ENCODE data around the gene KCTD18.

Gene KCTD18

GRCh38 chr2:200456567-200456966 is 53.3 kb downstream of the KCTD18 start:
- no peak overlapping the region for H2AFZ ChIP-seq (ENCODE audit: low read depth)
- no peaks in the 10 kb centered on the region for H3K27me3 ChIP-seq (ENCODE audit: insufficient read depth, low read depth)
- H4K20me1 ChIP-seq (ENCODE audit: insufficient read depth) = no peaks in the 10 kb centered on the region
- no peak overlapping the region for H3K9ac ChIP-seq
- H3K79me2 ChIP-seq (ENCODE audit: insufficient read depth, low read depth) = no peaks in the 10 kb centered on the region
- peaks cover under 1% of the 10 kb centered on the region for H3K4me1 ChIP-seq (ENCODE audit: low read depth, poor library complexity, severe bottlenecking)
- no peak overlapping the region for H3K27ac ChIP-seq
- H3K36me3 ChIP-seq (ENCODE audit: insufficient read depth) = no peaks in the 10 kb centered on the region
- H3K4me3 ChIP-seq (IDR thresholded peaks at IDR 0.05; ENCODE audit: insufficient read depth, low read depth, low read length) = no peak overlapping the region
- H3K4me2 ChIP-seq = no peak overlapping the region
- TF ChIP-seq, protein P1, sequence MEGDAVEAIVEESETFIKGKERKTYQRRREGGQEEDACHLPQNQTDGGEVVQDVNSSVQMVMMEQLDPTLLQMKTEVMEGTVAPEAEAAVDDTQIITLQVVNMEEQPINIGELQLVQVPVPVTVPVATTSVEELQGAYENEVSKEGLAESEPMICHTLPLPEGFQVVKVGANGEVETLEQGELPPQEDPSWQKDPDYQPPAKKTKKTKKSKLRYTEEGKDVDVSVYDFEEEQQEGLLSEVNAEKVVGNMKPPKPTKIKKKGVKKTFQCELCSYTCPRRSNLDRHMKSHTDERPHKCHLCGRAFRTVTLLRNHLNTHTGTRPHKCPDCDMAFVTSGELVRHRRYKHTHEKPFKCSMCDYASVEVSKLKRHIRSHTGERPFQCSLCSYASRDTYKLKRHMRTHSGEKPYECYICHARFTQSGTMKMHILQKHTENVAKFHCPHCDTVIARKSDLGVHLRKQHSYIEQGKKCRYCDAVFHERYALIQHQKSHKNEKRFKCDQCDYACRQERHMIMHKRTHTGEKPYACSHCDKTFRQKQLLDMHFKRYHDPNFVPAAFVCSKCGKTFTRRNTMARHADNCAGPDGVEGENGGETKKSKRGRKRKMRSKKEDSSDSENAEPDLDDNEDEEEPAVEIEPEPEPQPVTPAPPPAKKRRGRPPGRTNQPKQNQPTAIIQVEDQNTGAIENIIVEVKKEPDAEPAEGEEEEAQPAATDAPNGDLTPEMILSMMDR (conservative IDR thresholded peaks at IDR 0.05; ENCODE audit: low read depth, low read length) = no peak

DNA sequence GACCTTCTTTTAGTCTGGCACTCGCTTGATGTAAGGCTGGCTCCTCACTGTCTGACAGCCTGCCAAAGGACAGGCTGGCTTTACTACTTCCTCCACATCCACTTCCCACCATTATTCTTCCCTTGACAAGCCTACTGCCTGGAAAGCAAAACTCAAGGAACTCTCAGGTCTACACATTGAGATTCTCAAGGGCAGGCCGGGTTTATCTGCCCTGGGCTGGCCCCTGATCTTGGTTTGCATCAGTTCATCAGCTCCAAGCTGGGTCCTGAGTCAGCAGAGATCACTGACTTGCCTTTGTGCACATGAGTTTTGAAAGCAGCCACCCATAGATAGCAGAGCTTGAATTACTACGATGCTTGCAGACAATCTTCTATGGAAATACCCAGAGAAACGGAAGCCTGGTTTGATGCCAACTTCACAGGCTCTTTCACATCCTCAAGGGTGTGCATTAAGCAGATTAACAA is 53.9 kb downstream of the KCTD18 start:
- Histone ChIP-seq H3K4me3 (IDR thresholded peaks at IDR 0.05; ENCODE audit: insufficient read depth, low read depth, low read length) (no peak overlapping the region), H4K20me1 (ENCODE audit: insufficient read depth) (no peaks in the 10 kb centered on the region), H3K27me3 (ENCODE audit: insufficient read depth, low read depth) (no peaks in the 10 kb centered on the region), H3K4me2 (no peak overlapping the region), H3K4me1 (ENCODE audit: low read depth, poor library complexity, severe bottlenecking) (no peaks in the 10 kb centered on the region), H2AFZ (ENCODE audit: low read depth) (no peak overlapping the region), H3K27ac (no peak overlapping the region), H3K9ac (no peak overlapping the region), H3K79me2 (ENCODE audit: insufficient read depth, low read depth) (no peaks in the 10 kb centered on the region), H3K36me3 (ENCODE audit: insufficient read depth) (no peaks in the 10 kb centered on the region)
- TF ChIP-seq, protein P1 (conservative IDR thresholded peaks at IDR 0.05; ENCODE audit: low read depth, low read length) = no peak

DNA sequence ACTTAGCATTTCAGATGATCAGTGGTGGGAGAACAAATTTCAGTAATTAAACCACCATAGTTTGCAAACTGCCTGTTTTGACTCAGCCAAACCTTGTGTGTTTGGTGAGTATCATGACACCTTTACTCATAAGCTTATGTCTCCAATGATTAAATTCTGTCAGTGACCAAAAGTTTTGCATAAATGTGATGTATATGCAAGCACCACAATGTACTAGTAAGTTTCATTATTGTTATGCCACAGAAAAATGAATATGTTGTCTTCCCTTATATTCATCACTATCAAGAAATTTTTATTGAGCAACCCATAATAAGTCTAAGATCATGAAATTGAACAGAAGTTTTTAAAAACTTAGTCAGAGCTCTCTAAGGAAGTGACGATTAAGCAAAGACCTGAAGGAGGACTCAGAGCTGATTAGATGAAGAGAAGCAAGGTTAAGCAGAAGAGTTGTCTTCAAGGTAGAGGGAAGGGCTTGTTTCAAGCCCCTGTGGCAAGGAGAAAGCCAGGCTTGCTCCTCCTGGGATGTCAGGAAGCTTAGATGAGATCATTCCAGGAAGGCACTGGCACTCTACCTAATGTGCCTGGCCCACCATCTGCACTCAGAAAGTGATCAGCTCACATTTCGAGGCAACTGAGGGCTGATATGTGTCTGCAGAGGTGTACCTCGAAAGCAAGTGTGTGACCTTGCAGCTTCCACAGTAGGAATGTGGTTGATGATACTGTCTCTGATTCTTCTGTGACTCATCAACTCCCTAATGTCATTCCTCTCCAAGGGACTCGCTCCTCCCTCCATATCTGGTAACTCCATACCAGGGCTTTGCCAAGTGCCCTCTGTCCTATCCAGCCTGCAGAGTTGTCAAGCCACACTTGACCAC is 54.7 kb downstream of the KCTD18 start:
- H3K36me3 ChIP-seq (ENCODE audit: insufficient read depth) = no peaks in the 10 kb centered on the region
- no peaks in the 10 kb centered on the region for H3K79me2 ChIP-seq (ENCODE audit: insufficient read depth, low read depth)
- TF ChIP-seq, protein P1 (conservative IDR thresholded peaks at IDR 0.05; ENCODE audit: low read depth, low read length) = no peak
- no peak overlapping the region for H2AFZ ChIP-seq (ENCODE audit: low read depth)
- H3K27me3 ChIP-seq (ENCODE audit: insufficient read depth, low read depth) = no peaks in the 10 kb centered on the region
- H3K4me1 ChIP-seq (ENCODE audit: low read depth, poor library complexity, severe bottlenecking) = no peaks in the 10 kb centered on the region
- no peak overlapping the region for H3K4me2 ChIP-seq
- no peak overlapping the region for H3K4me3 ChIP-seq (IDR thresholded peaks at IDR 0.05; ENCODE audit: insufficient read depth, low read depth, low read length)
- H4K20me1 ChIP-seq (ENCODE audit: insufficient read depth) = no peaks in the 10 kb centered on the region
- H3K9ac ChIP-seq = no peak overlapping the region
- no peak overlapping the region for H3K27ac ChIP-seq

GRCh38 chr2:200453853-200454534 is 55.9 kb downstream of the KCTD18 start:
- Histone ChIP-seq H3K4me3 (IDR thresholded peaks at IDR 0.05; ENCODE audit: insufficient read depth, low read depth, low read length) (no peak overlapping the region), H3K36me3 (ENCODE audit: insufficient read depth) (no peaks in the 10 kb centered on the region), H3K27ac (no peak overlapping the region), H4K20me1 (ENCODE audit: insufficient read depth) (no peaks in the 10 kb centered on the region), H3K9ac (no peak overlapping the region), H3K4me1 (ENCODE audit: low read depth, poor library complexity, severe bottlenecking) (no peaks in the 10 kb centered on the region), H3K4me2 (no peak overlapping the region), H2AFZ (ENCODE audit: low read depth) (no peak overlapping the region), H3K79me2 (ENCODE audit: insufficient read depth, low read depth) (no peaks in the 10 kb centered on the region), H3K27me3 (ENCODE audit: insufficient read depth, low read depth) (no peaks in the 10 kb centered on the region)
- TF ChIP-seq, protein P1 (conservative IDR thresholded peaks at IDR 0.05; ENCODE audit: low read depth, low read length) = no peak
